CD4-positive, alpha-beta T cell (primary cell): Measurements from ENCODE around the gene DENND2A. TPM values are rescaled to one million over a fixed set of nuclear protein-coding genes. Genes with fewer than 3 reads are reported as not detected.

Source experiments
- ATAC-seq: fragments of 200-7000 bp; cut with Tn5 transposase; one replicate; pipeline ENCODE4 v1.10.0; 2022; ENCODE audit warnings: mild to moderate bottlenecking; ENCODE audit not compliant: poor library complexity
- CTCF ChIA-PET: fragments of 350-600 bp; sonication (Branson Sonifier 250); formaldehyde crosslinking; loops from one replicate; lab custom pipeline; 2021; ENCODE audit warnings: antibody characterized with exemption, inconsistent platforms; lab: Charles Lee
- POLR2A ChIA-PET: fragments of 350-600 bp; sonication (Branson Sonifier 250); formaldehyde crosslinking; loops from one replicate; lab custom pipeline; 2021; ENCODE audit warnings: antibody characterized with exemption, inconsistent platforms; lab: Charles Lee
- DNase-seq, 14 experiments: peaks; one replicate each; pipeline ENCODE4 v3.0.0-alpha.2; 2013 to 2020; ENCODE audit warnings: mixed read lengths in 2 of 14
- H3K27ac ChIP-seq, 2 donors: one replicate each; pipeline versions ENCODE4 v1.5.1 to v1.7.0; 2013; ENCODE audit warnings: low read length in 2 of 2, low read depth in 1 of 2, mild to moderate bottlenecking in 1 of 2
- H3K27me3 ChIP-seq, 2 experiments: 1 replicate in 1 of 2; 2 replicates in 1 of 2; pipeline versions ENCODE4 v1.6.1 to v1.7.0; 2013; ENCODE audit warnings: low read length in 2 of 2, control low read depth in 1 of 2, mild to moderate bottlenecking in 1 of 2, moderate library complexity in 1 of 2; ENCODE audit not compliant: insufficient read depth in 2 of 2, control insufficient read depth in 1 of 2
- H3K36me3 ChIP-seq: one replicate; pipeline ENCODE4 v1.6.1; 2013; ENCODE audit warnings: low read length, control low read depth; ENCODE audit not compliant: insufficient read depth
- H3K4me1 ChIP-seq: one replicate; pipeline ENCODE4 v1.6.1; 2013; ENCODE audit warnings: low read length, control low read depth; ENCODE audit not compliant: insufficient read depth
- H3K4me3 ChIP-seq: one replicate; pipeline ENCODE4 v1.5.1; 2013; ENCODE audit warnings: mild to moderate bottlenecking, low read length, moderate library complexity
- H3K9me3 ChIP-seq, 2 experiments: 1 replicate in 1 of 2; 2 replicates in 1 of 2; pipeline versions ENCODE4 v1.6.1 to v1.7.0; 2013; ENCODE audit warnings: low read length in 2 of 2, mild to moderate bottlenecking in 2 of 2, control low read depth in 1 of 2, moderate library complexity in 1 of 2; ENCODE audit not compliant: control insufficient read depth in 1 of 2, insufficient read depth in 1 of 2
- H3K27ac Mint-ChIP-seq: one replicate; pipeline ENCODE4 v1.8.0; 2020; ENCODE audit warnings: mixed read lengths
- H3K27me3 Mint-ChIP-seq: one replicate; pipeline ENCODE4 v1.8.0; 2021; ENCODE audit warnings: mixed read lengths
- H3K36me3 Mint-ChIP-seq: one replicate; pipeline ENCODE4 v1.8.0; 2021; ENCODE audit warnings: low read depth, mixed read lengths
- H3K4me1 Mint-ChIP-seq: one replicate; pipeline ENCODE4 v1.8.0; 2021; ENCODE audit warnings: low read depth, mixed read lengths
- H3K4me3 Mint-ChIP-seq: one replicate; pipeline ENCODE4 v1.8.0; 2020; ENCODE audit warnings: mild to moderate bottlenecking, mixed read lengths
- H3K9me3 Mint-ChIP-seq: one replicate; pipeline ENCODE4 v1.8.0; 2020; ENCODE audit warnings: mixed read lengths
- intact Hi-C, 2 experiments: fragments of 100-400 bp; cut with DNase I in 1 of 2; cut with micrococcal nuclease in 1 of 2; formaldehyde crosslinking; loops; one replicate each; pipeline versions ENCODE4 v1.15.1 to v1.9.0; 2023 to 2025; cut with DNase I, micrococcal nuclease
- total RNA-seq, 174 experiments: library from RNA in 2 of 174; stranded (reverse) in 2 of 174; gene quantifications; one replicate each; pipeline ENCODE4 v1.2.3 and lab custom pipeline; 2021 to 2026
- TF ChIP-seq, protein P1 (sequence below): fragments of 200-600 bp; IDR thresholded peaks from one replicate; pipeline ENCODE4 v1.8.0; 2022; ENCODE audit warnings: antibody characterized with exemption, mild to moderate bottlenecking

The DENND2A gene
- total RNA-seq, 2 experiments from 2014 or later, result not detected

DNA sequence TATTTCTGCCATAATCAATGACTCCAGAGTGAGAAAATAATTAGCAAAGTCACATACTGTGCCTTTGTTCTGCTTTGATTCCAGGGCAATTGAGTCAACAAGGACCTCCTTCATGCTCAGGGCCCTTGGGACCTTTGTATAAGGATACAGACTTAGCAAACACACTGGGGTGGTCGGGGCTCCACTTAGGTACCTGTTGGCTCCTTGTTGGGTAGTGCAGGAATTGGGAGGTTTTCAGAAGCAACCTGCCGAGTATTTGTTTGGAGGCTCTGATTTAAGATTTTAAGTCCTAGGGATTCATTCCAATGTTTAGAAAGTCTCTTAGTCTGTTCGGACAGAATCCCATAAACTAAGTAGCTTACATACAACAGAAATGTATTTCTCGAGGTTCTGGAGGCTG is 35.1 kb upstream of the DENND2A start:
- Mint-ChIP-seq H3K4me3 (peak overlapping the region; percentile 60), H3K27me3 (no peaks in the 10 kb centered on the region), H3K4me1 (peaks cover 32% of the 10 kb centered on the region), H3K9me3 (no peaks in the 10 kb centered on the region), H3K36me3 (peaks cover 53% of the 10 kb centered on the region), H3K27ac (peak overlapping the region; percentile 90)
- ChIA-PET CTCF (no interaction called here), POLR2A (interaction anchor here (1.2 kb wide), 1 partner anchor 21 kb away, joined by 4 read pairs; the partner anchor contains the start of gene NDUFB2)
- Histone ChIP-seq H3K4me1 (peaks cover 29% of the 10 kb centered on the region), H3K4me3 (no peak overlapping the region), H3K27ac (no peak overlapping the region), H3K27me3 (no peaks in the 10 kb centered on the region), H3K36me3 (peaks cover 25% of the 10 kb centered on the region), H3K9me3 (no peaks in the 10 kb centered on the region)
- no peak for DNase-seq
- ATAC-seq, result no peak
- intact Hi-C loops, result no loop called here
- TF ChIP-seq, protein P1, sequence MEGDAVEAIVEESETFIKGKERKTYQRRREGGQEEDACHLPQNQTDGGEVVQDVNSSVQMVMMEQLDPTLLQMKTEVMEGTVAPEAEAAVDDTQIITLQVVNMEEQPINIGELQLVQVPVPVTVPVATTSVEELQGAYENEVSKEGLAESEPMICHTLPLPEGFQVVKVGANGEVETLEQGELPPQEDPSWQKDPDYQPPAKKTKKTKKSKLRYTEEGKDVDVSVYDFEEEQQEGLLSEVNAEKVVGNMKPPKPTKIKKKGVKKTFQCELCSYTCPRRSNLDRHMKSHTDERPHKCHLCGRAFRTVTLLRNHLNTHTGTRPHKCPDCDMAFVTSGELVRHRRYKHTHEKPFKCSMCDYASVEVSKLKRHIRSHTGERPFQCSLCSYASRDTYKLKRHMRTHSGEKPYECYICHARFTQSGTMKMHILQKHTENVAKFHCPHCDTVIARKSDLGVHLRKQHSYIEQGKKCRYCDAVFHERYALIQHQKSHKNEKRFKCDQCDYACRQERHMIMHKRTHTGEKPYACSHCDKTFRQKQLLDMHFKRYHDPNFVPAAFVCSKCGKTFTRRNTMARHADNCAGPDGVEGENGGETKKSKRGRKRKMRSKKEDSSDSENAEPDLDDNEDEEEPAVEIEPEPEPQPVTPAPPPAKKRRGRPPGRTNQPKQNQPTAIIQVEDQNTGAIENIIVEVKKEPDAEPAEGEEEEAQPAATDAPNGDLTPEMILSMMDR, result no peak

DNA sequence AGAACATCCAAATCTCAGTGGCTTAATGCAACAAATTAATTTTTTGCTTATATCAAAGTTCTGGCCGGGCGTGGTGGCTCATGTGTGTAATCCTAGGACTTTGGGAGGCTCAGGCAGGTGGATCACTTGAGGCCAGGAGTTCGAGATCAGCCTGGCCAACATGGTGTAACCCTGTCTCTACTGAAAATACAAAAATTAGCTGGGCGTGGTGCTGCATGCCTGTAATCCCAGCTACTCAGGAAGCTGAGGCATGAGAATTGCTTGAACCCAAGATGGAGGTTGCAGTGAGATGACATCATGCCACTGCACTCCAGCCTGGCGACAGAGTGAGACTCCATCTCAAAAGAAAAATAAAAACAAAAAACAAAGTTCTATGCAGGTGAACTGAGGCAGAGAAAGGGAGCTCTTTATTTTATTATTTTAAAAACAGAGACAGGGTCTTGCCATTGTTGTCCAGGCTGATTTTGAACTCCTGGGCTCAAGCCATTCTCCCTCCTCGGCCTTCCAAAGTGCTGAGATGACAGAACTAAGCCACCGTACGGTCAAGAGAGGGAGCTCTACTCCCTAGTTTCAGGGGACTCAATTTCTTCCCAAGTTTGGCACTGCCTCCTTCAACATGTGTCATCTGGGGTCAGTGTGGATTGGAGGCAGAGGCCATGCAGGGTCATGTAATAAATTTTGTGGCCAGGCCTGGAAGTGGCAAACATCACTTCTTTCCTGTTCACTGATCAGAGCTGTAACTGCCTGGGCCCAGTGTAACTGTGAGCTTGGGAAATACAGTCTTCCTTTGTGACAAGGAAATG is 34.5 kb upstream of the DENND2A start:
- H3K4me1 ChIP-seq, result peaks cover 29% of the 10 kb centered on the region
- DNase-seq, result peak in 4 of 14 experiments; percentile 12 to 41 (median 23)
- intact Hi-C loops, result loop anchor here in 1 of 2 experiments (5.0 kb wide), 4 partner anchors 198 to 342 kb away; partner anchors contain the start of genes BRAF, MKRN1 and RAB19
- POLR2A ChIA-PET, result interaction anchor here (0.8 to 2.7 kb wide), 4 partner anchors 21 to 339 kb away, joined by 3 to 20 read pairs (median 12); partner anchors contain the start of genes MRPS33 and NDUFB2
- Mint-ChIP-seq H3K27me3 (no peaks in the 10 kb centered on the region), H3K9me3 (no peaks in the 10 kb centered on the region), H3K36me3 (peaks cover 46% of the 10 kb centered on the region), H3K4me1 (peaks cover 32% of the 10 kb centered on the region), H3K27ac (peak overlapping the region; percentile 90), H3K4me3 (peak overlapping the region; percentile 85)
- H3K4me3 ChIP-seq, result no peak overlapping the region
- TF ChIP-seq, protein P1, result no peak
- no peak overlapping the region for H3K27ac ChIP-seq
- H3K9me3 ChIP-seq, result no peaks in the 10 kb centered on the region
- ATAC-seq, result no peak
- H3K27me3 ChIP-seq, result no peaks in the 10 kb centered on the region
- CTCF ChIA-PET, result no interaction called here
- H3K36me3 ChIP-seq, result peaks cover 19% of the 10 kb centered on the region

DNA sequence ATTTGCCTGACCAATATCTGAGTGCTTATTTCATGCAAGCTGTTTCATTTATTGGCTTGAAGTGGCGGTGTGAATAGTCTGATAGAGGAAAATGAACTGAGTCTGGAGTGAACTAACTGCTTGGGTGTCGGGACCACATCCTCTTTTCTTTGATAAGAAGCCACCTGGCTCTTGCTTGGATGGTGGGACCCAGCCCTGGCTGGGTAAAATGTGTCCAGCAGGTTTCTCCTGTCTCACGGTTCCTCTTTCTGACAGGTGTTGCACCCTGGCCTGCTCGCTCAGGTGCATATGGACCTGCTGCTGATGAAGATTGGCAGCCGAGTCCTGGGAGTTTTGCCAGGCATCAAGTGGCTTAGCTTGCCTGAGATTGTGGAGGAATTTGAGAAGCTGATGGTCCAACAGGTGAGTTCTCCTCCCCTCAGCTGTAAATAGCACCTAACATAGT is 33.8 kb upstream of the DENND2A start:
- POLR2A ChIA-PET, result interaction anchor here (0.8 to 2.7 kb wide), 5 partner anchors 22 to 340 kb away, joined by 3 to 20 read pairs (median 7); partner anchors contain the start of genes MRPS33 and NDUFB2
- TF ChIP-seq, protein P1, result no peak
- Mint-ChIP-seq H3K27ac (peak overlapping the region; percentile 90), H3K27me3 (no peaks in the 10 kb centered on the region), H3K4me1 (peaks cover 32% of the 10 kb centered on the region), H3K4me3 (peak overlapping the region; percentile 85), H3K36me3 (peaks cover 41% of the 10 kb centered on the region), H3K9me3 (no peaks in the 10 kb centered on the region)
- intact Hi-C loops, result loop anchor here in 1 of 2 experiments (5.0 kb wide), 4 partner anchors 197 to 343 kb away; partner anchors contain the start of genes BRAF, MKRN1 and RAB19
- ATAC-seq (no peak), DNase-seq (peak in 1 of 14 experiments; percentile 25)
- no peaks in the 10 kb centered on the region for H3K27me3 ChIP-seq
- H3K36me3 ChIP-seq, result peaks cover 14% of the 10 kb centered on the region
- H3K4me3 ChIP-seq, result no peak overlapping the region
- CTCF ChIA-PET, result no interaction called here
- H3K4me1 ChIP-seq, result peaks cover 29% of the 10 kb centered on the region
- H3K9me3 ChIP-seq, result no peaks in the 10 kb centered on the region
- H3K27ac ChIP-seq, result no peak overlapping the region
